OCI-M2 (cell line): ENCODE data around the gene TNRC18.
"Not testable (repeated sequence)": the region's sequence is repeated elsewhere in the genome, so short reads cannot be mapped to it uniquely, and the experiment has no call there.

Experiments
- DNase-seq: peaks from one replicate; lab custom pipeline; 2025; ENCODE audit not compliant: unreplicated experiment; lab: John Stamatoyannopoulos, UW

TNRC18 gene

GRCh38 chr7:5295039-5296014, 128.3 kb downstream of the TNRC18 start:
- no peak for DNase-seq

- no peak for DNase-seq
Measured at GRCh38 chr7:5294169-5294987, 129.3 kb downstream of the TNRC18 start.

- not testable (repeated sequence) for DNase-seq
Measured at GRCh38 chr7:5291711-5292335, 131.8 kb downstream of the TNRC18 start.

GRCh38 chr7:5291301-5291700, 132.3 kb downstream of the TNRC18 start:
- DNase-seq: no peak

GRCh38 chr7:5289355-5289754, 134.3 kb downstream of the TNRC18 start:
- DNase-seq: no peak

- not testable (repeated sequence) for DNase-seq
Measured at GRCh38 chr7:5288560-5288959, 135.1 kb downstream of the TNRC18 start.

GRCh38 chr7:5287802-5288201, 135.8 kb downstream of the TNRC18 start:
- no peak for DNase-seq

- DNase-seq: not testable (repeated sequence)
Measured at GRCh38 chr7:5287373-5287772, 136.3 kb downstream of the TNRC18 start.

- DNase-seq: no peak
Measured at GRCh38 chr7:5286933-5287332, 136.7 kb downstream of the TNRC18 start.

- DNase-seq: no peak
Measured at GRCh38 chr7:5284304-5285281, 139.0 kb downstream of the TNRC18 start.

GRCh38 chr7:5283421-5284303, 140.0 kb downstream of the TNRC18 start:
- DNase-seq: no peak

- DNase-seq: no peak
Measured at GRCh38 chr7:5282543-5283316, 140.9 kb downstream of the TNRC18 start, which contains the start of gene SLC29A4. Gene SLC29A4, plus strand, starts transcription at chr7:5282943. Its CDS starts 4,874 bp downstream, at chr7:5287817.

GRCh38 chr7:5281598-5282500, 141.8 kb downstream of the TNRC18 start:
- not testable (repeated sequence) for DNase-seq

GRCh38 chr7:5279734-5280133, 143.9 kb downstream of the TNRC18 start:
- no peak for DNase-seq

- no peak for DNase-seq
Measured at GRCh38 chr7:5278766-5279165, 144.9 kb downstream of the TNRC18 start.

GRCh38 chr7:5276611-5277010, 147.0 kb downstream of the TNRC18 start:
- no peak for DNase-seq

- DNase-seq: not testable (repeated sequence)
Measured at GRCh38 chr7:5276123-5276522, 147.5 kb downstream of the TNRC18 start.
